Neuronal stem cell (in vitro differentiated cells): ENCODE results near the gene ANKRD60. TPM values are rescaled to one million over a fixed set of nuclear protein-coding genes. Genes with fewer than 3 reads are reported as not detected.

Experiments used
- DNase-seq: peaks from one replicate; pipeline ENCODE4 v3.0.0-alpha.2; 2013; ENCODE audit warnings: low spot score
- H2AFZ ChIP-seq: one replicate; pipeline ENCODE4 v1.6.1; 2013; ENCODE audit warnings: mild to moderate bottlenecking, low read length, inconsistent platforms
- H2AK5ac ChIP-seq: 2 replicates; pipeline ENCODE4 v1.6.1; 2013; ENCODE audit warnings: low read depth, mild to moderate bottlenecking, inconsistent platforms, low read length, moderate library complexity, mixed read lengths
- H2BK120ac ChIP-seq: 2 replicates; pipeline ENCODE4 v1.6.1; 2013; ENCODE audit warnings: low read depth, mild to moderate bottlenecking, inconsistent platforms, low read length, moderate library complexity, mixed read lengths
- H2BK12ac ChIP-seq: one replicate; pipeline ENCODE4 v1.6.1; 2013; ENCODE audit warnings: low read length, inconsistent platforms
- H2BK15ac ChIP-seq: 2 replicates; pipeline ENCODE4 v1.6.1; 2013; ENCODE audit warnings: mild to moderate bottlenecking, low read length, inconsistent platforms, mixed read lengths
- H2BK5ac ChIP-seq: one replicate; pipeline ENCODE4 v1.6.1; 2013; ENCODE audit warnings: inconsistent platforms, mild to moderate bottlenecking, low read length, moderate library complexity
- H3K14ac ChIP-seq: one replicate; pipeline ENCODE4 v1.6.1; 2013; ENCODE audit warnings: low read length, inconsistent platforms
- H3K18ac ChIP-seq: 2 replicates; pipeline ENCODE4 v1.6.1; 2013; ENCODE audit warnings: low read length, inconsistent platforms
- H3K23ac ChIP-seq: 2 replicates; pipeline ENCODE4 v1.6.1; 2013; ENCODE audit warnings: low read depth, mild to moderate bottlenecking, mixed read lengths, low read length, inconsistent platforms; ENCODE audit not compliant: poor library complexity
- H3K27ac ChIP-seq: replicated peaks from 3 replicates; pipeline ENCODE4 v1.5.1; 2013; ENCODE audit warnings: low read length, inconsistent platforms
- H3K27me3 ChIP-seq, 3 experiments: 2 replicates each; pipeline ENCODE4 v1.6.1; 2013; ENCODE audit warnings: low read length in 3 of 3, mild to moderate bottlenecking in 2 of 3, inconsistent platforms in 1 of 3, low read depth in 1 of 3, mixed read lengths in 1 of 3, moderate library complexity in 1 of 3; ENCODE audit not compliant: control insufficient read depth in 3 of 3, insufficient read depth in 3 of 3
- H3K36me3 ChIP-seq, 2 donors: replicated peaks in 1 of 2; 2 replicates each; pipeline ENCODE4 v1.6.1; 2013; ENCODE audit warnings: low read length in 2 of 2; ENCODE audit not compliant: control insufficient read depth in 2 of 2, insufficient read depth in 2 of 2
- H3K4ac ChIP-seq: 2 replicates; pipeline ENCODE4 v1.6.1; 2013; ENCODE audit warnings: inconsistent platforms, mild to moderate bottlenecking, low read length, moderate library complexity
- H3K4me1 ChIP-seq, 2 donors: 1 replicate in 1 of 2; 2 replicates in 1 of 2; pipeline ENCODE4 v1.6.1; 2013; ENCODE audit warnings: low read length in 2 of 2, low read depth in 1 of 2; ENCODE audit not compliant: control insufficient read depth in 2 of 2, insufficient read depth in 1 of 2
- H3K4me2 ChIP-seq: one replicate; pipeline ENCODE4 v1.6.1; 2013; ENCODE audit warnings: mild to moderate bottlenecking, low read length, inconsistent platforms; ENCODE audit not compliant: insufficient read depth, poor library complexity, severe bottlenecking
- H3K4me3 ChIP-seq, 2 donors: 2 replicates each; pipeline ENCODE4 v1.5.1; 2013; ENCODE audit warnings: low read length in 2 of 2, mild to moderate bottlenecking in 2 of 2, inconsistent platforms in 1 of 2, moderate library complexity in 1 of 2
- H3K79me1 ChIP-seq: one replicate; pipeline ENCODE4 v1.6.1; 2013; ENCODE audit warnings: low read depth, mild to moderate bottlenecking, inconsistent platforms, low read length, moderate library complexity
- H3K9ac ChIP-seq: one replicate; pipeline ENCODE4 v1.6.1; 2013; ENCODE audit warnings: mild to moderate bottlenecking, low read depth, low read length, inconsistent platforms; ENCODE audit not compliant: poor library complexity
- H3K9me3 ChIP-seq, 2 donors: replicated peaks in 1 of 2; 2 replicates each; pipeline versions ENCODE3 to v1.6.1; 2013; ENCODE audit warnings: low read length in 2 of 2, mild to moderate bottlenecking in 2 of 2, inconsistent platforms in 1 of 2, low read depth in 1 of 2, mixed read lengths in 1 of 2, moderate library complexity in 1 of 2; ENCODE audit not compliant: control insufficient read depth in 2 of 2, insufficient read depth in 1 of 2
- H4K8ac ChIP-seq: one replicate; pipeline ENCODE4 v1.6.1; 2013; ENCODE audit warnings: low read depth, mild to moderate bottlenecking, inconsistent platforms, low read length, moderate library complexity
- H4K91ac ChIP-seq: one replicate; pipeline ENCODE4 v1.6.1; 2013; ENCODE audit warnings: low read length, low read depth, mild to moderate bottlenecking, inconsistent platforms; ENCODE audit not compliant: poor library complexity
- WGBS, 2 donors: extraction: QIAGEN DNeasy Blood & Tissue Kit; methylation state at CpG; one replicate each; pipeline ENCODE4 v1.1.7; 2013; ENCODE audit warnings: missing lambda C conversion rate in 2 of 2, mixed read lengths in 1 of 2; ENCODE audit not compliant: insufficient read length in 2 of 2, insufficient replicate concordance in 1 of 2; ENCODE audit errors: extremely low coverage in 2 of 2; 5-methylcytosine and 5-hydroxymethylcytosine counted together
- polyA plus RNA-seq, 2 experiments: library from polyadenylated mRNA; stranded (reverse); fragments of 200-250 nt; gene quantifications; one replicate each; pipeline ENCODE4 v1.2.3, GENCODE V29; 2013

ANKRD60 gene, protein sequence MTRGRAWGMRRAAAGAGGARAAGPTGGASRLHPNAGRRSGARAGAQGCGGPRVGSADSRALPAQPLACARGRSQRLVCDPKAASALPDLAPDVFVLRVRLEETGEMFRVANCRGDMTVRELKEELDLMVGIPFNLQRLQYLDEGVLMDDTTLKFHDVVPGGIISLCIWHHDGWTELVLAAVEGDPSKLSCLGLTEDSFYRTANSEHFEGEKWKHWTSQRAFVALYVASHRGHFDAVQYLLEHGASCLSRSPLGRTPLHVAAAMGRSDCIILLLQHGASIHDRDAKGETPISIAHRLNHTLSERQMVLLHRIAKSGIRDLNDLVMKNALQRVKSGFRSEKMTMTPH
- polyA plus RNA-seq (2013, experiment 1 of 2), result not detected
- not detected for polyA plus RNA-seq (2013, experiment 2 of 2)

DNA sequence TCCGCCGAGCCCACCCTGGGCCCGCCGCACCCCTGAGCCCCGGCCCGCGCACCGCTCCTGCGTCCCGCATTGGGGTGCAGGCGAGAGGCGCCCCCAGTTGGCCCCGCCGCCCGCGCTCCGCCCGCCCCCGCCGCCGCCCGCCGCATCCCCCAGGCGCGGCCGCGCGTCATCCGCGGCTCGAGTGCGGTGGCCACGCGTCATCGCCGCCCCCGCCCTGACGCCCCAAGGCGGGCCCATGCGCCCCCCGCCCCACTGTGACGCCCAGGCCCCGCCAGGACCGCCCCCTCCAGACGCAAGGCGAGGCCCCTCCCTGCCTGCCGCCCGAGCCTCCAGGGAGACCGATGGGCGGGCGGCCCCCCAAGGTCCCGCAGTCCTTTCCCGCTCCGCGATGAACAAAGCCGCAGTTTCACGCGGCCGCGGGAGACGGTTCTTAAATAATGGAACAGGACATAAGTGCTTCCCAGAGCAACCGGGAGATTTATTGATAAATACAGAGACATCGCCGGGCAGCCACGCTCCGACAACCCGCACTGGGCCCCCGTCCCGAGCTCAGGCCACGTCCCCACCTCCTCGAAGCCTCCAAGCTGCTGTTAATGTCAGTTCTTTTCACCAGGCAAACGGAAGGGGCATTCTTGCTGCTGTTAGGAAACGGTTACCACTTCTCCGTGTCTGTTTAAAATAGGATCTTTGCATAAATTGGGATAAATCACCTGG is at the start of gene ANKRD60:
ANKRD60 (minus strand) TSS at position 170 of the 714 bp plus-strand sequence; CDS start at position 170, 0 bp downstream.
- no peak within 1 kb of the TSS for H2BK120ac ChIP-seq
- H3K4me3 ChIP-seq, result peak within 1 kb of the TSS; percentile 26 to 75
- H2AFZ ChIP-seq, result peak within 1 kb of the TSS; percentile 83
- peaks cover 4 to 5% of the 10 kb centered on the region in 2 donors for H3K9me3 ChIP-seq
- no peak within 1 kb of the TSS for H2BK12ac ChIP-seq
- no peak within 1 kb of the TSS for H3K4ac ChIP-seq
- H2BK5ac ChIP-seq, result no peak within 1 kb of the TSS
- no peak within 1 kb of the TSS for H2BK15ac ChIP-seq
- H3K79me1 ChIP-seq, result no peaks in the 10 kb centered on the region
- peak within 1 kb of the TSS; percentile 71 for H3K9ac ChIP-seq
- no peak within 1 kb of the TSS for H4K91ac ChIP-seq
- H3K14ac ChIP-seq, result no peak within 1 kb of the TSS
- no CpG with 5 or more reads among the region's 74 CpGs for WGBS, 2 donors
- peak within 1 kb of the TSS; percentile 77 for H3K18ac ChIP-seq
- peaks cover 2 to 77% (median 25%) of the 10 kb centered on the region in 3 experiments for H3K27me3 ChIP-seq
- H4K8ac ChIP-seq, result no peak within 1 kb of the TSS
- H3K36me3 ChIP-seq, result no peaks in the 10 kb centered on the region
- H3K23ac ChIP-seq, result peak within 1 kb of the TSS; percentile 59
- H3K4me2 ChIP-seq, result peak within 1 kb of the TSS; percentile 84
- H3K27ac ChIP-seq, result no peak within 1 kb of the TSS
- peaks cover 7% of the 10 kb centered on the region in 2 donors for H3K4me1 ChIP-seq
- DNase-seq, result peak; percentile 54
- no peak within 1 kb of the TSS for H2AK5ac ChIP-seq

DNA sequence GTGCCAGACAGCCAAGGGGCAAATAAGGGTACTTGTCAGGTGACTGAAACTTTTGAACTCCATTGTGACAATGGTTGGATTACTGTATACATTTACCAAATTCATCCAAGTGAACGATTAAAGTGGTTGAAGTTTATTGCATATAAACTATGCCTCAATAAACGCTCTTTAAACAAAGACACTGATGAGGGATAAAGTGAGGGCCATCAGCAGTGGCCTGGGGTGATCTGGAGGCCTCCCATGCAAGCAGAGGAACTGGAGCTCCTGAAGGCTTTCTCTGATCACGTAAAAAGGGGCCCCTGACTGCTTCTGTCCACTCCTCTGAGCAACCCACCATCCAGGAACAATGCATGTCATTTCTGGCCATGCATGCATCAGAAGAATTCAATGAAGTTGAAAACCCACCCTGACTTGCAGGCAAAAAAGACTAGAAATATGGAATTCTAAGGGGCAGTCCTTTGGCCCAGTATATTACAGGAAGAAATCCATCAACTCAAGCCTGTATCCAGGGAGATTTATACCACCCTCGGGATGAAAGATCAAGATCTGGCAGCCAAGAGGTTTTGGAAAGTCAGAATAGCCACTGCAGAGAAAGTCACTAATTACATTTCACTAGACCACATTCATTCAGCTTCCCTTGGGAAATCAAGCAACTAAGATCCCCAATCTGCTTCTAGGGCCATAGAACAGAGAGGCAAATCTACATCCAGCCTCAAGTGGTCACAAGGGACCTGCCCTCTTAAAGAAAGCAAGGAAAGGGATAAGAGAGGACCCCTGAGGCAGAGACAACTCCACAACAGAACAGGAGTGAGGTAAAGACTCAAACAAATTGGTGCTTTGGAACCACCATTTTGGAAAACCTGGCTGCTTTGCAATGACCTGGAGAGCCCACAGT is 49.4 kb upstream of the ANKRD60 start:
- H2AK5ac ChIP-seq, result no peak overlapping the region
- no peaks in the 10 kb centered on the region for H3K4me1 ChIP-seq
- no peak overlapping the region for H4K91ac ChIP-seq
- H3K36me3 ChIP-seq, result peaks cover 0 to 2% of the 10 kb centered on the region in 2 donors
- H2BK5ac ChIP-seq, result no peak overlapping the region
- no peaks in the 10 kb centered on the region for H3K27me3 ChIP-seq
- H2BK15ac ChIP-seq, result no peak overlapping the region
- H3K27ac ChIP-seq, result no peak overlapping the region
- H3K9me3 ChIP-seq, result peaks cover 0 to 2% of the 10 kb centered on the region in 2 donors
- H3K4ac ChIP-seq, result no peak overlapping the region
- H3K23ac ChIP-seq, result no peak overlapping the region
- H3K79me1 ChIP-seq, result no peaks in the 10 kb centered on the region
- H3K18ac ChIP-seq, result no peak overlapping the region
- H3K4me2 ChIP-seq, result no peak overlapping the region
- H2BK120ac ChIP-seq, result no peak overlapping the region
- no peak overlapping the region for H3K14ac ChIP-seq
- no peak overlapping the region for H3K9ac ChIP-seq
- no peak overlapping the region for H3K4me3 ChIP-seq
- no peak overlapping the region for H2AFZ ChIP-seq
- no CpG with 5 or more reads among the region's 4 CpGs for WGBS, 2 donors
- H2BK12ac ChIP-seq, result no peak overlapping the region
- no peak for DNase-seq
- no peak overlapping the region for H4K8ac ChIP-seq

DNA sequence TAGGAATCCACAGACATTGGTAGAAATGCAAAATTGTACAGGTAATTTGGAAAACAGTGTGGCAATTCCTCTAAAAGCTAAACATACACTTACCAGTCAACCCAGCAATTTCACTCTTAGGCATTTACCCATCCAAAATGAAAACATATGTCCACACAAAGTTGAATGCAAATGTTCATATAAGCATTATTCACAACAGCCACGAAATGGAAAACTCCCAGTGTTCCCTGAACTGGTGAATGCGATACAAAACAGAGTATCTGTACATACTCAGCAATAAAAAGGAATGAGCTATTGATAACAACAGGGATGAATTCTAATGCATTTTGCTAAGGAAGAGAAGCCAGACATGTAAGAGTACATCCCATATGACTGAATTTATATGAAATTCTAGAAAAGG is 48.7 kb upstream of the ANKRD60 start:
- Histone ChIP-seq H3K79me1 (no peaks in the 10 kb centered on the region), H3K36me3 (peaks cover 0 to 2% of the 10 kb centered on the region in 2 donors), H2AK5ac (no peak overlapping the region), H3K14ac (no peak overlapping the region), H3K27me3 (no peaks in the 10 kb centered on the region), H2BK12ac (no peak overlapping the region), H3K4me1 (no peaks in the 10 kb centered on the region), H3K9ac (no peak overlapping the region), H3K4ac (no peak overlapping the region), H3K23ac (no peak overlapping the region), H3K9me3 (peaks cover 0 to 2% of the 10 kb centered on the region in 2 donors), H3K18ac (no peak overlapping the region), H3K4me3 (no peak overlapping the region), H2BK5ac (no peak overlapping the region), H2AFZ (no peak overlapping the region), H3K27ac (no peak overlapping the region), H4K91ac (no peak overlapping the region), H2BK15ac (no peak overlapping the region), H3K4me2 (no peak overlapping the region), H4K8ac (no peak overlapping the region), H2BK120ac (no peak overlapping the region)
- no CpG with 5 or more reads among the region's 2 CpGs for WGBS, 2 donors
- no peak for DNase-seq
